HEK293 (cell line): Measurements from ENCODE around the gene KCNJ5.

ENCODE experiments used
- CTCF ChIA-PET: fragments of 350-600 bp; formaldehyde crosslinking; extraction: SDS; loops from one replicate; lab custom pipeline; 2021; ENCODE audit warnings: antibody characterized with exemption; lab: Yijun Ruan, JAX
- POLR2A ChIA-PET: fragments of 300-600 bp; formaldehyde crosslinking; extraction: SDS; loops from one replicate; lab custom pipeline; 2020; ENCODE audit warnings: antibody characterized with exemption, inconsistent platforms; lab: Yijun Ruan, JAX
- H3K27ac ChIP-seq: fragments of 200-500 bp; sonication (Bioruptor generic); 2 replicates; pipeline ENCODE4 v1.5.1; 2014; ENCODE audit warnings: low read depth, low read length, control low read depth, inconsistent platforms; ENCODE audit errors: extremely low read depth
- H3K36me3 ChIP-seq, 2 experiments: fragments of 200-500 bp in 1 of 2; sonication (Bioruptor generic) in 1 of 2; 1 replicate in 1 of 2; 2 replicates in 1 of 2; pipeline ENCODE4 v1.5.1; 2014 to 2017; ENCODE audit warnings: inconsistent platforms in 2 of 2, low read length in 2 of 2; ENCODE audit not compliant: control insufficient read depth in 2 of 2, insufficient read depth in 1 of 2
- H3K4me1 ChIP-seq: fragments of 200-500 bp; sonication (Bioruptor generic); 2 replicates; pipeline ENCODE4 v1.5.1; 2014; ENCODE audit warnings: mild to moderate bottlenecking, low read length, inconsistent platforms; ENCODE audit not compliant: control insufficient read depth, insufficient read depth
- H3K4me3 ChIP-seq: 2 replicates; pipeline ENCODE4 v1.5.1; 2011; ENCODE audit warnings: low read depth, mild to moderate bottlenecking, control low read depth, low read length, moderate library complexity
- H3K9me3 ChIP-seq: fragments of 200-500 bp; sonication (Bioruptor generic); 2 replicates; pipeline ENCODE4 v1.5.1; 2014; ENCODE audit warnings: low read depth, low read length, inconsistent platforms; ENCODE audit not compliant: control insufficient read depth, insufficient read depth
- BCL11A ChIP-seq: fragments of 450-650 bp; formaldehyde crosslinking; IDR thresholded peaks from 2 replicates; pipeline ENCODE4 v1.5.1; 2016; ENCODE audit warnings: low read depth, missing biosample characterization, missing genetic modification characterization
- EGR2 ChIP-seq: fragments of 450-650 bp; formaldehyde crosslinking; IDR thresholded peaks from 2 replicates; pipeline ENCODE4 v1.5.1; 2016; ENCODE audit warnings: low read depth, missing biosample characterization, missing genetic modification characterization
- GLI2 ChIP-seq: fragments of 450-650 bp; formaldehyde crosslinking; IDR thresholded peaks from 2 replicates; pipeline ENCODE4; 2017; ENCODE audit warnings: missing biosample characterization, missing genetic modification characterization, low read depth, borderline replicate concordance
- GLI4 ChIP-seq: fragments of 450-650 bp; formaldehyde crosslinking; IDR thresholded peaks from 2 replicates; pipeline ENCODE4 v1.5.1; 2016; ENCODE audit warnings: missing biosample characterization, missing genetic modification characterization
- PRDM4 ChIP-seq: fragments of 450-650 bp; formaldehyde crosslinking; IDR thresholded peaks from 2 replicates; pipeline ENCODE4 v1.5.1; 2017; ENCODE audit warnings: missing biosample characterization, missing genetic modification characterization
- SCRT2 ChIP-seq: fragments of 450-650 bp; formaldehyde crosslinking; IDR thresholded peaks from 2 replicates; pipeline ENCODE4 v1.5.1; 2016; ENCODE audit warnings: missing biosample characterization, missing genetic modification characterization
- YY2 ChIP-seq: fragments of 450-650 bp; formaldehyde crosslinking; IDR thresholded peaks from 2 replicates; pipeline ENCODE4 v1.5.1; 2016; ENCODE audit warnings: missing biosample characterization, missing genetic modification characterization
- ZFHX2 ChIP-seq: fragments of 450-650 bp; formaldehyde crosslinking; conservative IDR thresholded peaks from 2 replicates; pipeline ENCODE4 v1.5.1; 2016; ENCODE audit warnings: missing biosample characterization, missing genetic modification characterization
- ZFP41 ChIP-seq: fragments of 450-650 bp; formaldehyde crosslinking; IDR thresholded peaks from 2 replicates; pipeline ENCODE4 v1.5.1; 2016; ENCODE audit warnings: missing biosample characterization, missing genetic modification characterization, borderline replicate concordance
- ZNF114 ChIP-seq: fragments of 450-650 bp; formaldehyde crosslinking; IDR thresholded peaks from 2 replicates; pipeline ENCODE4 v1.5.0; 2017; ENCODE audit warnings: missing biosample characterization, missing genetic modification characterization
- ZNF223 ChIP-seq: fragments of 450-650 bp; formaldehyde crosslinking; IDR thresholded peaks from 2 replicates; pipeline ENCODE4 v1.5.1; 2016; ENCODE audit warnings: missing biosample characterization, missing genetic modification characterization
- ZNF274 ChIP-seq, 2 experiments: fragments of 200-500 bp in 1 of 2; fragments of 450-650 bp in 1 of 2; sonication (Bioruptor generic) in 1 of 2; formaldehyde crosslinking in 1 of 2; IDR thresholded peaks; 2 replicates each; pipeline versions ENCODE4 v1.5.1 to v1.6.1; 2014 to 2016; ENCODE audit warnings: borderline replicate concordance in 1 of 2, inconsistent platforms in 1 of 2, low read length in 1 of 2, missing biosample characterization in 1 of 2, missing genetic modification characterization in 1 of 2
- ZNF302 ChIP-seq: fragments of 450-650 bp; formaldehyde crosslinking; IDR thresholded peaks from 2 replicates; pipeline ENCODE4 v1.5.1; 2016; ENCODE audit warnings: missing biosample characterization, missing genetic modification characterization, low read depth
- ZNF311 ChIP-seq: fragments of 450-650 bp; formaldehyde crosslinking; IDR thresholded peaks from 2 replicates; pipeline ENCODE4 v1.5.1; 2017; ENCODE audit warnings: missing biosample characterization, missing genetic modification characterization, borderline replicate concordance
- ZNF341 ChIP-seq: fragments of 450-650 bp; formaldehyde crosslinking; IDR thresholded peaks from 2 replicates; pipeline ENCODE4; 2016; ENCODE audit warnings: low read depth, missing biosample characterization, missing genetic modification characterization
- ZNF366 ChIP-seq: fragments of 450-650 bp; formaldehyde crosslinking; conservative IDR thresholded peaks from 2 replicates; pipeline ENCODE4 v1.5.1; 2016; ENCODE audit warnings: missing biosample characterization, missing genetic modification characterization
- ZNF404 ChIP-seq: fragments of 450-650 bp; formaldehyde crosslinking; IDR thresholded peaks from 2 replicates; pipeline ENCODE4 v1.5.1; 2017; ENCODE audit warnings: missing biosample characterization, missing genetic modification characterization
- ZNF561 ChIP-seq: fragments of 450-650 bp; IDR thresholded peaks from 2 replicates; pipeline ENCODE4 v1.5.1; 2018; ENCODE audit warnings: missing biosample characterization, missing genetic modification characterization, borderline replicate concordance
- ZSCAN4 ChIP-seq: fragments of 450-650 bp; formaldehyde crosslinking; IDR thresholded peaks from 2 replicates; pipeline ENCODE4 v1.5.1; 2017; ENCODE audit warnings: missing biosample characterization, missing genetic modification characterization

KCNJ5 gene

GRCh38 chr11:128877726-128878125 is 13.4 kb upstream of the KCNJ5 start:
- no peak for TF ChIP-seq ZNF561 (tag by site-specific recombination)
- no peak for TF ChIP-seq ZNF341 (tag by site-specific recombination)
- TF ChIP-seq ZNF274 (IDR thresholded peaks at IDR 0.05; ENCODE audit: low read length) = no peak
- no peak for TF ChIP-seq ZNF274 (tag by site-specific recombination; IDR thresholded peaks at IDR 0.05; ENCODE audit: borderline replicate concordance)
- no peak for TF ChIP-seq ZFP41 (tag by site-specific recombination)
- no peak for TF ChIP-seq PRDM4
- TF ChIP-seq ZNF302 = no peak
- no peak for TF ChIP-seq ZNF223 (tag by site-specific recombination)
- TF ChIP-seq ZNF114 (tag by site-specific recombination) = no peak
- no peak for TF ChIP-seq GLI2 (tag by site-specific recombination)
- TF ChIP-seq GLI4 (tag by site-specific recombination) = no peak
- TF ChIP-seq ZNF404 = no peak
- TF ChIP-seq ZNF366 (tag by site-specific recombination) = no peak
- TF ChIP-seq ZSCAN4 (tag by site-specific recombination) = no peak
- TF ChIP-seq YY2 (tag by site-specific recombination) = no peak
- TF ChIP-seq, all 188 proteins: peak for 0
- Histone ChIP-seq H3K4me1 (no peaks in the 10 kb centered on the region), H3K9me3 (no peaks in the 10 kb centered on the region), H3K4me3 (no peak overlapping the region), H3K27ac (no peak overlapping the region), H3K36me3 (no peaks in the 10 kb centered on the region)
- ChIA-PET CTCF (interaction anchor here (1.5 to 4.9 kb wide), 2 partner anchors 8 to 78 kb away, joined by 9 to 46 read pairs; no protein-coding TSS in a partner anchor), POLR2A (no interaction called here)

- H3K4me1 ChIP-seq = no peaks in the 10 kb centered on the region
- H3K27ac ChIP-seq = no peak overlapping the region
- no peaks in the 10 kb centered on the region for H3K9me3 ChIP-seq
- CTCF ChIA-PET = interaction anchor here (4.9 kb wide), 1 partner anchor 77 kb away, joined by 46 read pairs; no protein-coding TSS in a partner anchor
- POLR2A ChIA-PET = no interaction called here
- TF ChIP-seq SCRT2 = peak; percentile 37; the same call in 1 of the 2 replicates
- TF ChIP-seq ZFHX2 (tag by site-specific recombination) = peak; percentile 74
- no peak for TF ChIP-seq BCL11A (tag by site-specific recombination)
- TF ChIP-seq EGR2 (tag by site-specific recombination) = peak; percentile 63
- no peaks in the 10 kb centered on the region for H3K36me3 ChIP-seq
- H3K4me3 ChIP-seq = no peak overlapping the region
Observed at GRCh38 chr11:128878455-128878854, 12.7 kb upstream of the KCNJ5 start.

- no peak for TF ChIP-seq ZNF311 (tag by site-specific recombination)
- no peak for TF ChIP-seq ZNF404
- H3K27ac ChIP-seq = no peak overlapping the region
- H3K4me3 ChIP-seq = no peak overlapping the region
- H3K9me3 ChIP-seq = no peaks in the 10 kb centered on the region
- H3K4me1 ChIP-seq = no peaks in the 10 kb centered on the region
- POLR2A ChIA-PET = no interaction called here
- H3K36me3 ChIP-seq = no peaks in the 10 kb centered on the region
- CTCF ChIA-PET = interaction anchor here (0.8 to 4.9 kb wide), 2 partner anchors 31 to 76 kb away, joined by 3 to 46 read pairs; no protein-coding TSS in a partner anchor
Observed at GRCh38 chr11:128879817-128880216, 11.3 kb upstream of the KCNJ5 start.
